ENCODE results near the gene GALNT10.

Gene GALNT10

DNA sequence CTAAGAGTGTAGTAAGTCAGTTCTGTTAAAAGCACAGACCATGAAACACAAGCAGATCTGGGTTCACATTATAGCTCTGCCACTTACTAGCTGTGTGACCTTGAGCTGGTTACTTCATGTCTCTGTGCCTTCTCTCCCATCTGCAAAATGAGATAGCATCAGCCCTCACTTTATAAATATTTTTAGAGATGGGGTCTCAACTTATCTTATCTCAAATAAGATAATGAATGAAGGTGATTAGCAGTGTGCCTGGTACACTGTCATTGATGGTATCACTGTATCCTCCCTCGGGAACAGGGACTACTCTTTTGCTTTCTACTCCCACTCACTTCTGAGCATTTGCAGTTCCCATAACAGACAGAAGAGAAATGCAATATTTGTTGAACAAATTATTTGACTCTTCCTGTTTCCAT lies 52.4 kb downstream of the GALNT10 start:
- H3K4me1 ChIP-seq (ENCODE audit: control insufficient read depth in 2 of 2, insufficient read depth in 2 of 2, low read length in 2 of 2), result no peaks in the 10 kb centered on the region
- no peaks in the 10 kb centered on the region for H3K36me3 ChIP-seq (ENCODE audit: control insufficient read depth in 2 of 2, insufficient read depth in 2 of 2, low read length in 2 of 2)
- no peak overlapping the region for H3K9ac ChIP-seq (ENCODE audit: low read depth in 1 of 2, low read length in 2 of 2)
- no peak overlapping the region for H3K27ac ChIP-seq (ENCODE audit: low read depth in 2 of 2, low read length in 2 of 2)
- no peaks in the 10 kb centered on the region for H3K27me3 ChIP-seq (ENCODE audit: control insufficient read depth in 2 of 2, insufficient read depth in 2 of 2, low read length in 2 of 2)
- H3K4me3 ChIP-seq (ENCODE audit: low read length in 2 of 2), result no peak overlapping the region
- no peaks in the 10 kb centered on the region for H3K9me3 ChIP-seq (ENCODE audit: control insufficient read depth in 2 of 2, low read length in 2 of 2)

DNA sequence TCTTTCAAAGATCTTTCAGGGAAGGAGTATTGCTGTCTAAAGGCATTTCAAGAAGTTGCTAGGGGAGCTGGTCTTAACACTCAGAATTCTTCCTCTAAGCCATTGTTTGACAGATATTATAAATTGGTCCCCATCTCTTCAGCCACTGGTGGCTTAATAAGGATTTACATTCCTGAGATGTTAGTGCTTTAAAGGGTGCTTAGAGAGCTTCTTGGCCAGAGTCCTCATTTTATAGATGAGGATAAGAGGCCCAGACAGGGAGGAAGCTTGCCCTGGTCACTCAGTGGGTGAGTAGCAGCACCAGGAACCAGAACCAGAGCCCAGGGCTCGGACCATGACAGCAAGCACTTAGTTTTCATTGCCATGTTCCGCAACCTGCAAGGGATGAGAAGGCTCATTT lies 53.2 kb downstream of the GALNT10 start:
- Histone ChIP-seq H3K27ac (ENCODE audit: low read depth in 2 of 2, low read length in 2 of 2) (no peak overlapping the region), H3K9ac (ENCODE audit: low read depth in 1 of 2, low read length in 2 of 2) (no peak overlapping the region), H3K9me3 (ENCODE audit: control insufficient read depth in 2 of 2, low read length in 2 of 2) (no peaks in the 10 kb centered on the region), H3K4me3 (ENCODE audit: low read length in 2 of 2) (no peak overlapping the region), H3K27me3 (ENCODE audit: control insufficient read depth in 2 of 2, insufficient read depth in 2 of 2, low read length in 2 of 2) (no peaks in the 10 kb centered on the region), H3K4me1 (ENCODE audit: control insufficient read depth in 2 of 2, insufficient read depth in 2 of 2, low read length in 2 of 2) (no peaks in the 10 kb centered on the region), H3K36me3 (ENCODE audit: control insufficient read depth in 2 of 2, insufficient read depth in 2 of 2, low read length in 2 of 2) (no peaks in the 10 kb centered on the region)

DNA sequence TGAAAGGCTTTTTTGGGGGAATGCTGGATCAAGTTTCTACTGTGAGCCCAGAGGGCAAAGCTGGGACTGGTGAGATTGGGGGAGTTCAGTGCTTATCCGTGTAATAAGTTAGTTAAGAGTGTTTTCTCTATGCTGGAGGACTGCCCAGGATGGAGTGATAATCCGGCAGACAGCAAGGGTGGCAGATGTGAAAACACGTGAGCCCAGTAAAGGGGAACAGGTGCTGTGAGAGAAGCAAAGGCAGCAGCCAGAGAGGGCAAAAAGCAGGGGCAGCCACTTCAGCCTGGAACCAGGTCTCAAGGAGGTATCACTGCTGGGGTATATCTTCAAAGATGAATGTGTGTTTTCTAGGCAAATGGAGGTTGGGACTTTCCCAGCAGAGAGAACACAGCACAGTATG lies 53.9 kb downstream of the GALNT10 start:
- Histone ChIP-seq H3K9ac (ENCODE audit: low read depth in 1 of 2, low read length in 2 of 2) (no peak overlapping the region), H3K27me3 (ENCODE audit: control insufficient read depth in 2 of 2, insufficient read depth in 2 of 2, low read length in 2 of 2) (no peaks in the 10 kb centered on the region), H3K9me3 (ENCODE audit: control insufficient read depth in 2 of 2, low read length in 2 of 2) (no peaks in the 10 kb centered on the region), H3K27ac (ENCODE audit: low read depth in 2 of 2, low read length in 2 of 2) (no peak overlapping the region), H3K4me3 (ENCODE audit: low read length in 2 of 2) (no peak overlapping the region), H3K36me3 (ENCODE audit: control insufficient read depth in 2 of 2, insufficient read depth in 2 of 2, low read length in 2 of 2) (no peaks in the 10 kb centered on the region), H3K4me1 (ENCODE audit: control insufficient read depth in 2 of 2, insufficient read depth in 2 of 2, low read length in 2 of 2) (no peaks in the 10 kb centered on the region)

DNA sequence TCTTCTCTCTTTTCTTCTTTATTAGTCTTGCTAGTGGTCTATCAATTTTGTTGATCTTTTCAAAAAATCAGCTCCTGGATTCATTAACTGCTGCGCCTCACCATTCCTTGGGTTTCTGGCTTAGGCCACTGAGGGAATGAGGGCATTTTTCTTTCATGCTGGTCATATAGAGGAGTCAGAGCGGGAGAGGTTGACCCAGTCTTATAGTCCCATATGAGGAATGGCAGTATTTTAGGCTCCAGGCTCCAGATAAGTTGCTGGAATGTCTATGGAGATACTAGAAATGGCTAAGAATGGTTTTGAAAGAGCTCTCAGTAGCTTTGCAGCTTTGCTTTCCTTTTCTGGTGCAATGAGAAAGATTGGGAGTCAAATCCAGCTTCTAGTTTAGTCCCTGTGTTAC lies 58.2 kb downstream of the GALNT10 start:
- no peaks in the 10 kb centered on the region for H3K9me3 ChIP-seq (ENCODE audit: control insufficient read depth in 2 of 2, low read length in 2 of 2)
- no peaks in the 10 kb centered on the region for H3K4me1 ChIP-seq (ENCODE audit: control insufficient read depth in 2 of 2, insufficient read depth in 2 of 2, low read length in 2 of 2)
- H3K27me3 ChIP-seq (ENCODE audit: control insufficient read depth in 2 of 2, insufficient read depth in 2 of 2, low read length in 2 of 2), result no peaks in the 10 kb centered on the region
- H3K9ac ChIP-seq (ENCODE audit: low read depth in 1 of 2, low read length in 2 of 2), result no peak overlapping the region
- no peaks in the 10 kb centered on the region for H3K36me3 ChIP-seq (ENCODE audit: control insufficient read depth in 2 of 2, insufficient read depth in 2 of 2, low read length in 2 of 2)
- H3K27ac ChIP-seq (ENCODE audit: low read depth in 2 of 2, low read length in 2 of 2), result no peak overlapping the region
- no peak overlapping the region for H3K4me3 ChIP-seq (ENCODE audit: low read length in 2 of 2)

DNA sequence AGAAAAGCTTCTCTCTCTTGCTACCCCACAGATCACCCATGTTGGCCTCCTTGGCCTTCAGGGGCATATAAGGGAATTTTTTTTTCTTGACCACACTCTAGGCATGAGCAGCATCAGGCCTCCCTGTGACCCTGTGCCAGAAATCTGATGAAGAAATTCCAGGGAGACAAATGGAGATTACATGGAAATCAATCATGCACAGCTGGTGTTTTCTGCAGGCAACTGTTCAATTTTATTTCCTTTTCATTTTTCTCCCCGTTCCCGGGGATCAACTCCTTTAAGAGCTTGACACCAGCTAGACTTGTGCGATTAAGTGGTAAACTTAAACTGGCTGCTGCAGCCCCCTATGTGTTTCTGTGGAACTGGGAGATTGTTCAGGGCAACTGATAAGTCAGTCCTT lies 59.3 kb downstream of the GALNT10 start:
- H3K36me3 ChIP-seq (ENCODE audit: control insufficient read depth in 2 of 2, insufficient read depth in 2 of 2, low read length in 2 of 2), result no peaks in the 10 kb centered on the region
- H3K4me1 ChIP-seq (ENCODE audit: control insufficient read depth in 2 of 2, insufficient read depth in 2 of 2, low read length in 2 of 2), result no peaks in the 10 kb centered on the region
- H3K9me3 ChIP-seq (ENCODE audit: control insufficient read depth in 2 of 2, low read length in 2 of 2), result no peaks in the 10 kb centered on the region
- H3K27me3 ChIP-seq (ENCODE audit: control insufficient read depth in 2 of 2, insufficient read depth in 2 of 2, low read length in 2 of 2), result no peaks in the 10 kb centered on the region
- no peak overlapping the region for H3K4me3 ChIP-seq (ENCODE audit: low read length in 2 of 2)
- H3K9ac ChIP-seq (ENCODE audit: low read depth in 1 of 2, low read length in 2 of 2), result no peak overlapping the region
- no peak overlapping the region for H3K27ac ChIP-seq (ENCODE audit: low read depth in 2 of 2, low read length in 2 of 2)

DNA sequence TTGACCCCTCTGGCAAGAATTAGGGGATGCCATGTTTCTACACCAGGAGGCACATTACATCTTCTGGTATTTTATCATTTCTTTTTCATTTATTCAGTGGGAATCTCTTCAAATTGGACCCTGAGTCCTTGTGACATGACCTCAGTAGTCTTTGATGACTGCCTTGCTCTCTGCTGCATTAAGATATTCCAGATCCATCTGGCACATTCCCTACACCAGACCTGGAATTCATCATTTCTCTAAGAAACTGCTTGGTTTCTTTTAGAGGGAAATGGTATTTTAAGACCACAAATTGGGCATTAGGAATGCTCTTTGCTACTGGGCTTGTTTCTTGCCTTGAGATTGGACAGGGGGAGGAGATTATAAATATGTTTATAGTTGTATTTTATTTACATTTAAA lies 61.0 kb downstream of the GALNT10 start:
- no peak overlapping the region for H3K4me3 ChIP-seq (ENCODE audit: low read length in 2 of 2)
- H3K27ac ChIP-seq (ENCODE audit: low read depth in 2 of 2, low read length in 2 of 2), result no peak overlapping the region
- no peaks in the 10 kb centered on the region for H3K36me3 ChIP-seq (ENCODE audit: control insufficient read depth in 2 of 2, insufficient read depth in 2 of 2, low read length in 2 of 2)
- H3K4me1 ChIP-seq (ENCODE audit: control insufficient read depth in 2 of 2, insufficient read depth in 2 of 2, low read length in 2 of 2), result peaks cover 0 to 2% of the 10 kb centered on the region in 2 donors
- H3K9me3 ChIP-seq (ENCODE audit: control insufficient read depth in 2 of 2, low read length in 2 of 2), result no peaks in the 10 kb centered on the region
- H3K9ac ChIP-seq (ENCODE audit: low read depth in 1 of 2, low read length in 2 of 2), result no peak overlapping the region
- no peaks in the 10 kb centered on the region for H3K27me3 ChIP-seq (ENCODE audit: control insufficient read depth in 2 of 2, insufficient read depth in 2 of 2, low read length in 2 of 2)

DNA sequence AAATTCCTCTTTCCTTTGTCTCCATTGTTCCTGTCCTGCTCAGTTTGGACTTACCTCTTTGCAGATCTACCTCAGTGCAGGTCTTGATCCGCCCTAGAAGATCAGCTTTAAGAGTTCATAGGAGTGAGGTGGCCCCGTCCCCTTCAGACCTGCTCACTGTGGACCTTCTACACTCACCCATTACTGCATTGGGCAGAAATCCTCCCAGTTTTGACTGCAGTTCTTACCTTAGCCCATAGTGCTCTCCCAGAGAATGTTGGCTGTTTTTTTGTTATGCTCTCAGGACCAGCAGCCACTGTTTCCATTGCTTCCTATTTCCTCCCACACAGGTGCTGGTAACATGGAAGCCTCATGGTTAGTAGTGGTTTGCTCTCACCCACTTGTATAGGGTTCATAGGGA lies 63.3 kb downstream of the GALNT10 start:
- Histone ChIP-seq H3K9ac (ENCODE audit: low read depth in 1 of 2, low read length in 2 of 2) (no peak overlapping the region), H3K36me3 (ENCODE audit: control insufficient read depth in 2 of 2, insufficient read depth in 2 of 2, low read length in 2 of 2) (no peaks in the 10 kb centered on the region), H3K9me3 (ENCODE audit: control insufficient read depth in 2 of 2, low read length in 2 of 2) (no peaks in the 10 kb centered on the region), H3K27ac (ENCODE audit: low read depth in 2 of 2, low read length in 2 of 2) (no peak overlapping the region), H3K4me3 (ENCODE audit: low read length in 2 of 2) (no peak overlapping the region), H3K27me3 (ENCODE audit: control insufficient read depth in 2 of 2, insufficient read depth in 2 of 2, low read length in 2 of 2) (no peaks in the 10 kb centered on the region), H3K4me1 (ENCODE audit: control insufficient read depth in 2 of 2, insufficient read depth in 2 of 2, low read length in 2 of 2) (peaks cover 0 to 2% of the 10 kb centered on the region in 2 donors)

DNA sequence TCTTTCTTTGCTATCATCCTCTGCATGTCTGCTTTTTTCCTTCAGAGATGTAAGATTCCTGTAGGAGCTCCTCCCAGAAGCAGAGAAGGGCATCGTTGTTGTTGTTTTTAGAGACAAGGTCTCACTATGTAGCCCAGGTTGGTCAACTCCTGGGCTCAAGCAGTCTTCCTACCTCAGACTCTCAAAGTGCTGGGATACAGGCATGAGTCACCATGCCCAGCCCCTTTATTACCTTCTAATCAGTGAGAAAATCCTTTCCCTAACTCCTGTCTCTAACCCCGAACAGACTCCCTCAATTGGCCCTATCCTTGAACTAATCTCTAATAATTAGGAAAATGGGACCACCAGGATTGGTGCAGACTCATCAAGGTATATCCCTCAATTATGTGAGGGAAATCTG lies 64.4 kb downstream of the GALNT10 start:
- Histone ChIP-seq H3K4me1 (ENCODE audit: control insufficient read depth in 2 of 2, insufficient read depth in 2 of 2, low read length in 2 of 2) (peaks cover 0 to 2% of the 10 kb centered on the region in 2 donors), H3K36me3 (ENCODE audit: control insufficient read depth in 2 of 2, insufficient read depth in 2 of 2, low read length in 2 of 2) (no peaks in the 10 kb centered on the region), H3K9me3 (ENCODE audit: control insufficient read depth in 2 of 2, low read length in 2 of 2) (no peaks in the 10 kb centered on the region), H3K9ac (ENCODE audit: low read depth in 1 of 2, low read length in 2 of 2) (no peak overlapping the region), H3K4me3 (ENCODE audit: low read length in 2 of 2) (no peak overlapping the region), H3K27ac (ENCODE audit: low read depth in 2 of 2, low read length in 2 of 2) (no peak overlapping the region), H3K27me3 (ENCODE audit: control insufficient read depth in 2 of 2, insufficient read depth in 2 of 2, low read length in 2 of 2) (no peaks in the 10 kb centered on the region)

DNA sequence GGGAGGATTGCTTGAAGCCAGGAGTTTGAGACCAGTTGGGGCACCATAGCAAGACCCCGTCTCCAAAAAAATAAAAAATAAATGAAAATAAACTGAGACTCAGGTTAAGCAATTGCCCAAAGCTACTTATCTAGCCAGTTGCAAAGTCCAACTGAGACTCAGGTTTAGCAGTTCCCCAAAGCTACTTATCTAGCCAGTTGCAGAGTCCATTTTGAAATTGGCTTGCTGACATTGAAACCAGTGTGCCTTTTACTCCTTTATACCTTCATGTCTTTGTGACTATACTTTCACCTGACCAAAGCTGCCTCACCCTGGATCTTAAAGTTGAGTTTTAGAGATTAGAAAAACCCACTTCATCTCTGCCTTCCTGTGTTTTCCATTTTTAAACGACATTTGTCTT lies 66.5 kb downstream of the GALNT10 start:
- Histone ChIP-seq H3K27me3 (ENCODE audit: control insufficient read depth in 2 of 2, insufficient read depth in 2 of 2, low read length in 2 of 2) (no peaks in the 10 kb centered on the region), H3K9ac (ENCODE audit: low read depth in 1 of 2, low read length in 2 of 2) (no peak overlapping the region), H3K9me3 (ENCODE audit: control insufficient read depth in 2 of 2, low read length in 2 of 2) (no peaks in the 10 kb centered on the region), H3K27ac (ENCODE audit: low read depth in 2 of 2, low read length in 2 of 2) (no peak overlapping the region), H3K36me3 (ENCODE audit: control insufficient read depth in 2 of 2, insufficient read depth in 2 of 2, low read length in 2 of 2) (no peaks in the 10 kb centered on the region), H3K4me3 (ENCODE audit: low read length in 2 of 2) (no peak overlapping the region), H3K4me1 (ENCODE audit: control insufficient read depth in 2 of 2, insufficient read depth in 2 of 2, low read length in 2 of 2) (peaks cover 0 to 2% of the 10 kb centered on the region in 2 donors)

DNA sequence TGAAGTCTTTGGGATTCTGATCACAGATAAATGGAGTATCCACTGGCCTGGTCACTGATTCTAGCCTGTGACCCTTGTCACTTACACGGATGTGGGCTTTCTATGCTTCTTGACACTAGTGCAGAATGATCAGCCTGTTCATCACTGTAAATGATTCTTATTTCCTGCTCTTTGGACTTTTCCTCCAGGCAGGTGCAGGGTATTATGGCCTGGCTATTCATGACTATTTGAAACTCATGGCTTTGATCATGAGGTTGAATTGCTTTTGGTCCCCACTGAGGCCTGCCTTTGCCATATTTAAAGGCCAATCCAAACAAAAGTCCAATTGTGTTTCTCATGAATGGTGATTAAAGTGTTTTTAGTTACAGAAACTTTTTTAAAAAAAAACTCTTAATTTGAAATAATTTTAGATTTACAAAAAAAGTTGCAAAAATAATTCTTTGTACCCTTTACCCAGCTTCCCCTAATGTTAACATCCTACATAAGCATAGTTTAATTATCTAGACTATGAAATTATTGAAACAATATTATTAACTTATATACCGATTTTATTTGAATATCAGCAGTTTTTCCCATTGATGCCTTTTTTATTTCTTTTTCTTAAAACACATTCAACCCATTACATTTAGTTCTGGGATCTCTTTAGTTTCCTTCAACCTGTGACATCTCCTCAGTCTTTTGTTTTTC lies 68.1 kb downstream of the GALNT10 start:
- Histone ChIP-seq H3K27ac (ENCODE audit: low read depth in 2 of 2, low read length in 2 of 2) (no peak overlapping the region), H3K4me3 (ENCODE audit: low read length in 2 of 2) (no peak overlapping the region), H3K4me1 (ENCODE audit: control insufficient read depth in 2 of 2, insufficient read depth in 2 of 2, low read length in 2 of 2) (peaks cover 0 to 2% of the 10 kb centered on the region in 2 donors), H3K36me3 (ENCODE audit: control insufficient read depth in 2 of 2, insufficient read depth in 2 of 2, low read length in 2 of 2) (no peaks in the 10 kb centered on the region), H3K9ac (ENCODE audit: low read depth in 1 of 2, low read length in 2 of 2) (no peak overlapping the region), H3K9me3 (ENCODE audit: control insufficient read depth in 2 of 2, low read length in 2 of 2) (no peaks in the 10 kb centered on the region), H3K27me3 (ENCODE audit: control insufficient read depth in 2 of 2, insufficient read depth in 2 of 2, low read length in 2 of 2) (no peaks in the 10 kb centered on the region)
